GM21619 (cell line): ENCODE results near the gene ZNF771.
"Not testable (repeated sequence)": the region's sequence is repeated elsewhere in the genome, so short reads cannot be mapped to it uniquely, and the experiment has no call there.

Experiments used
- ATAC-seq: cut with Tn5 transposase; IDR thresholded peaks from one replicate; pipeline ENCODE4 v1.9.1; 2021; ENCODE audit not compliant: unreplicated experiment

Gene ZNF771

DNA sequence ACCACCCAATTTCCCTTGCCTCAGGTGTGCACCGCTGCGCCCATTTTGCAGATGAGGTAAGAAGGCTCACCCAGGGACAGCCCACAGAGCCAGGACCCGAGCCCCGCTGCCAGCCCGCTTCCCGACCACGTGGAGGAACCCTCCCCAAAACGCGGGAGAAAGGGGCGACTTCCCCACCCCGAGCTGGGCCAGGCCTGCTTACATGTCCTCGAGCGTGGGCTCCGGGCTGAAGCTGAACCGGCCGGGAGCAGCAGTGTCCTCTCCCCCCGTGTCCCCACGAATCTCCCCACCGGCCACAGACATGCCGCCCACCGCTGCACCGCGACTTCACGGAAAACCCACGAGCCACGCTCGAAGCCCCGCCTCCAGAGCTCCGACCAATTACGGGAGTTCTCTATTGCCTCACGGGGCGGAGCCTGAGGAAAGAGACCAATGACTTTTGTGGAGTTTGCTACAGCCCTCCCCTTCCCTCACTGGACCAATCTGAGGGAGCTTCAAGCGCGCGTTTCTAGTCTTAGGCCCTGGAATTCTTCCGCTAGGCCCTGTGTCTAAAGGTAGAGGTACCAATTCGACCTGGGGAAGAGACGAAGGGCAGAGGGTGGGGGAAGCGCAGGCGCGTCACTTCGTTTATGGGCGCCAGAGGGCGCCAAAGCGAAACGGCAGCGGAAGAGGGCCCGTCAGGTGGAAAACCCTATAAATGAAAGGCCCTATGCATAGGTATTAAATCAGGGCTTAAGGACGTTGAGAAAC is 22.4 kb downstream of the ZNF771 start, which contains the start of gene DCTPP1:
Gene DCTPP1 (minus strand): TSS at position 353 of the 750 bp plus-strand sequence. CDS start 50 bp downstream, at position 303.
- peak; percentile 90 for ATAC-seq

DNA sequence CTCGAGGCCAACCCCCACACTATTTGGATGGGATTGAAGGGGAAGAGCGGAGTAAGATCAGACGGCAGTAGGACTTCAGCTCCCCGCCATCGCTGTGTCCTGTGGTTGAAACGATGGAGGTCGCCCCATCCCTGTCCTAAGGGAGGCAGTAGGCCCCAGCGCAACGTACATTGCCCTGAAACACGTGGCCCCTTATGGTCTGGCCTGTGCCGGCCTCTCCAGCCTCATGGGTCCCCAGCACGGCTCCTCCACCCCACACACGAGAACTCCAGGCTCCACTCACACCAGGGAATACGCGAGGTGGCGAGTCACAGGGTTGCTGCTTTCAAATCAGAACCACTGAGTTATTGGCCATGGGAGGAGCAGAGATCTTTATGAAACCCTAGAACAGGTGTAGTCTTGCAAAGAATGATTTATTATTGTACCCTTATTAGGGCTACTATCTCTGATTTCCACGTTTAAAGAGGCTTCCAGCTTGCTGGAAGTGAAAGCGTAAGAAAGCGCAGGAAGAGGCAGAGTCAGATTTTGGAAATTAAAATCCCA is 23.1 kb downstream of the ZNF771 start:
- ATAC-seq = peak; percentile 22

DNA sequence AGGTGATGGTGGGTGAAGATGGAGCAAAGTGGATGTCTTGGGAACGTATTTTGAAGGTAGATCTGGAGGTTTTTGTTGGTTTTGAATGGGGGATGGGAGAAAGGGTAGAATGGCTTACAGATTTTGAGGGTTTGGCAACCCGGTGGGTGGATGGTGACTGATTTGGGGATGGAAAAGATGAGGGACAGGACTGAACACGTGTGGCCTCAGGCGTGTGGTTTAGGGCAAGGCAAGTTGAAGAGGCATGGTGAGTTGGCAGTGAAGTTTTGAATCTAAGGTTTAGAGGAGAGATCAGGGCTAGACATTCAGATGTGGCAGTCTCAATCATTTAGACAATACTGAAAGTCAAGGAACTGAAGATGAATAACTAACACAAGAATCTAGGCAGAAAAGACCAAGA is 27.4 kb downstream of the ZNF771 start:
- no peak for ATAC-seq

DNA sequence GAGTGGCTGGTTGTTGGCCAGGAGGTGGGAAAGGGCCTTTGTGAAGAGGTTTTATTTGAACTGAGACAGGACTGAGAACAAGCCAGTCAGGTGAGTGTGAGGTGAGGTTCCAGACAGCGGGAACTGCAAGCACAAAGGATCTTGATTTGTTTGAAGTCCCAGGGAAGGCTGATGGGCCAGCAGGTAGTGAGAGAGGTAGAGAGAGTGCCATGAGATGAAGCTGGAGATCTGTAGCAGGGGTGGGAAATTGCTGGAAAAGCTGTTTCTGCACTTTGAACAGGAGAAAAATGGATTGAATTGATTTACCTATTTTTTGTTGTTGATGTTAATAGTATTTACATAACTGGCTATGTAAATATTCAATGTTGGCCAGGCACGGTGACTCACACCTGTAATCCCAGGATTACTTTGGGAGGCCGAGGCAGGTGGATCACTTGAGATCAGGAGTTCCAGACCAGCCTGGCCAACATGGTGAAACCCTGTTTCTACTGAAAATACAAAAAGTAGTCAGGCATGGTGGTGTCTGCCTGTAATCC is 30.2 kb downstream of the ZNF771 start:
- ATAC-seq = no peak

DNA sequence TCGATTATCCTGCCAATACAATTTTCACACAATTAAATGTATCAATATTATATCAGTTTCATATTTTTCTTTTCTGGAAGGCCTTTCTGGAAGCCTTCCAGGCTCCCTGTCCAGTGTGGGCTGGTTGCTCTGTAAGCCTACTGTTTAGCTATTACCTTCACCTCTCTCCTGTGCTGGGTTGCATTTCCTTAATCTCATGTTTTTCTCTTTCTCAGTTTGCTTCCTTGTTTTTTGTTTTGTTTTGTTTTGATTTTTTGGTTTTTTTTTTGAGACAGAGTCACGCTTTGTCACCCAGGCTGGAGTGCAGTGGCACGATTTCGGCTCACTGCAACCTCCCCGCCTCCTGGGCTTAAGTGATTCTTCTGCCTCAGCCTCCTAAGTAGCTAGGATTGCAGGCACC is 31.4 kb downstream of the ZNF771 start:
- ATAC-seq = no peak

DNA sequence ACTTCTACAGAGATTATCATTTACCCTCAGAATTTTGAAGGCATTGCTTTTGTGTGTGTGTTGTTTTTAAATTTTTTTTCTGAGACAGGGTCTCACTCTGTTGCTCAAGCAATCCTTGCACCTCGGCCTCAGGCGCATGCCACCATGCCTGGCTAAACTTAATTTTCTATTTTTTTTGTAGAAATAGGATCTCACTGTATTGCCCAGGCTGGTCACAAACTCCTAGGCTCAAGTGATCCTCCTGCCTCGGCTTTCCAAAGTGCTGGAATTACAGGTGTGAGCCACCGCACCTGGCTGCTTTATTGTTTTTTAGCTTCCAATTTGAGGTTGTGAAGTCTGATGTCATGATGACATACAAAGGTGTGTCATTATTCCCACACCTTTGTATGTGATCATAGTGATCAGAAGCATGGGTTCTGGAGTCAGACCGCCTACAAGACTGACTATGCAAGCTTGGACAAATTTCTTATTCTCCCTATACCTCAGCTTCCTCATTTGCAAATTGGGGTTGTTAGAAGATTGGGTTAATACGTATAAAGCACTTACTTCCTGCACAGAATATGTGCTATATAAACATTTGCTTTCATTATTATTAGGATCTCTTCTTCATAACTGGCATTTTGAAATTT is 32.4 kb downstream of the ZNF771 start:
- ATAC-seq = no peak

DNA sequence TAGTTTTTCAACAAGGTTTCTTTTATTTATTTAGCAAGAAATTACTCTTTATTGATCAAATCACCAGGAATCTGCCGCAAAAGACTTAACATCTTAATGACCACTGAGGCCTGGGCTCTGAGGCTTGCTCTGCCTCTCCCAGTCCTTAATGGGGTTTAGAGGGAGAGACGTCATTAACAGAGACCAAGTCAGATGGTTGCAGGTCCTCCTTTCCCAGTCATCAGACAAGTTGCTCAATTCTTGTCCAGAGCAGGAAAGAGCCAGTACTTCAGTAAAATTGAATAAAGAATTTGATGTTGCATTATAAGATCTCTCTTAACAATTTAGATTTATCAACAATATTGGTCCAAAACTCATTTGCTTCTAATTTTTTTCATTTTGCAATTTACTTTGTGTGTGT is 36.2 kb downstream of the ZNF771 start:
- ATAC-seq = no peak

DNA sequence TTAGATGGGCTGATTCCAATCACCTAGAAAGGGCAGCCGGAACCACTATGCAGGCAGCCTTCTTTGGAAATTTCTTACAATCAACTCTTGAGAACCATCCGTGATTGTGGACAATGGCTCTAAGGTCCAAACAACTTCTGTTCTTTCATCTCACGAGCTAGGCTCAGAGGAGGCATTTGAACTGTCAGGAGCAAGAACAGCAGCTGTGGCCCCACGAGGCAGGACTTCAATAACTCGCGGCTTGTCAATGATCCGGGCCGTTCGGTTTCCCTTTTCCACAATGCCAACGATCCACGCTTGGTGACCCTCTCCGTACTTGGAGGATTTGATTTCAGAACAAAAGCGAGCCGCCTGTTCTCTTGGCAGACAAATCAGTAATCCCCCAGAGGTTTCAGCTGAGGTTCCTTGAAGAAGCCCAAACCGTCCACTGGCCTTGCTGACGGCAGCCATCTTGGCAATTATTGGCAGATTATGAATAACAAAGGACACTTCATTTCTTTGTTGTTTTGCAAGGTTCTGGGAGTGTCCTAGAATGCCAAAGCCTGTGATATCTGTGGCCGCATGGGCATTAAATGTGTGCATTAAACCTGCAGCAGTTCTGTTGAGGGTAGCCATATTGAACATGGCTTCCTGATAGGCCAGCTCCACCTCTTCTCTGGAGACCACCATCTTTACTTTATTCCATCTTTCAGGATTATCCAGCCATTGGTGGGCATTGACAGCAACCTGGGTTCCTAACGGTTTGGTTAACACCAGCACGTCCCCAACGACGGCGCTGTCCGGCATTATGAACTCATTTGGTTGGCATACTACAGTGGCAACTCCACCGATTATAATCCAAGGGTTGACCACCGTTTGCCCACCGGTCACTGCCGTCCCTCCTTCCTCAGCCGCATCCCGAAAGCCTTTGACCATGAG is 37.1 kb downstream of the ZNF771 start:
- no peak for ATAC-seq

DNA sequence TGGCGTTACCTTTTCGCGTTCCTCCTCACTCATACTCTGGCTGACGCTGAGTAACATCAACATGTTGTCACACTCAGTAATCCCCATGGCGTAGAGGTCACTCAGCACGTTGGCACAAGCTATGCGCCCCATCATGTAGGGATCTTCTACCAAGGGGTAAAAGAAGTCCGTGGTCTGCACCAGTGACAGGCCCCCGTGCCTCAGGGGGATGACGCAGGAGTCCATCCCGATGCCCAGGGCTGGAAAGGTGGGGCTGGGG is 37.7 kb downstream of the ZNF771 start:
- ATAC-seq = no peak

DNA sequence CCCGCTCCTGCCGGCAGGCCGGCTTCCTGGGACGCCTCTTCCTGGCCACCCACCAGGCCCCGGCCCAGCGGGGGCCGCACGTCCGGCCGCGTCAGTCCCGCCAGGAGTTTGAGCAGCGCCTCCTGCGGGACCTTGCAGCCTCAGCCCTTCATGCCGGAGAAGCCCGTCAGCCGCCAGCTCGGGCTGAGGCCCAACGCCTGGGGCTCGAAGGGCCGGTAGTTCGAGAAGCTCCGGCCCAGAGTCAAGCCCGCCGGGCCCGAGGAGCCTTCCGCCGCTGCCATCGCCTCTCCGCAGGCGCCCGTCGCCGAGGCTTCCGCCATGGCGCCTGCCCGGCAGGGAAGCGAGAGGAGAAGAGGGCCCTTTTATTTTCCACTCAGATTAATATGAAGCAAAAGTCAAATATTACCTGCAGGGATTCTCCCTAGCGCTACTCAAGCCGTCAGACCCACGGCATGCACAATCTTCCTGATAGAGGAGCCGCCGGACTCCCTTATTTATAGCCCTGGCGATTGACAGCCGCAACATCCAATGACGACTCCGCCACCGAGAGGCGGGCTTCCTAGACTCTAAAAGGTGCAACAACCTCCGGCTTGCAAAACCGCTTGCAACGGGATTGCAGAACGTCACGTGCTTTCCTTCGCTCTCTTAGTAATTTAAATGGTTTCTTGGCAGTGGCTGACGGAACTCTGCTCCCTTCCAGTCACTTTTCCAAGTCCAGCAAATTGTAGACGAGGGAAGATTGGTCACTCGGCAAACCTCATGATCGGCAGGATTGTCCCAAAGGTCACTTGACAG is 38.2 kb downstream of the ZNF771 start, which contains the start of gene SEPHS2:
Gene SEPHS2 (minus strand): TSS at position 467 of the 795 bp plus-strand sequence. CDS start 147 bp downstream, at position 320.
- ATAC-seq = peak; percentile 82

DNA sequence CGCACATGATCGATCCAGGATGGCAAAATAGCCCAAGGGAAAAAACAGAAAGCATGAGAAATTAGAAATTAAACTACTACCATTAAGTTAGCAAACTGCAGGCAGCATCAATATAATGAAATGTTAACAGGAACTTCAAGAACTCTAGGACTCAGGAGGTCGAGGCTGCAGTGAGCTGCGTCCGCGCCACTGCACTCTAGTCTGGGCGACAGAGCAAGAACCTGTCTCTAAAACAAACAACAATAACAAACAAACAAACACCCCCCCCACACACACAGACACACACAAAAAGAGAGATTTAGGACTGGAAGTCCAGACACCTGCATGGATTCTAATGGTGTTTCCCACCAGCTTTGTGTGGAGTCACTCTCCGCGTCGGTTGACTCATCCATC is 38.8 kb downstream of the ZNF771 start:
- no peak for ATAC-seq

DNA sequence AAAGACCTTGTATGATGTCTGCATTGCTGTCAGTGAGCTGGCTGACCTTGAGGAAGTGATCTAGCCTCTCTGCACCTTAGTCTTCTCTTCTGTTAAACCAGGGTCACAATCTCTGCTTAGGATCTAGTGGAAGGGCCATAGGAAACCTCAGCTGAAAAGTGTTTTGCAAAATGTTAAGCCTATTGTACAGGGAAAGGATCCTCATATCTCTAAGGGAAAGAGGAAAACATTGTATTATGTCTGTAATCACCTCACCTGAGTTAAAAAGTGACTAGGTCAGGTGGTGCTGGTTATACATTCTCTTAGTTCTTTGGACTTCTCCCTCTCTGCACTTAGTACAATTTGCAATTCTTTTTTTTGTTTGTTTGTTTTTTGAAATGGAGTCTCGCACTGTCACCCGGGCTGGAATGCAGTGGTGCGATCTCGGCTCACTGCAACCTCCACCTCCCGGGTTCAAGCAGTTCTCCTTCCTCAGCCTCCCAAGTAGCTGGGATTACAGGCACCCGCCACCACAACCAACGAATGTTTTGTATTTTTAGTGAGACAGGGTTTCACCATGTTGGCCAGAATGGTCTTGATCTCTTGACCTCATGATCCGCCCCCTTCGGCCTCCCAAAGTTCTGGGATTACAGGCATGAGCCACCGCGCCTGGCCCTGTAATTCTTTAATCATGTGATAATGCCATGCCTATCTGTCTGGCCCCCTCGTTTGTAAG is 40.3 kb downstream of the ZNF771 start:
- no peak for ATAC-seq

DNA sequence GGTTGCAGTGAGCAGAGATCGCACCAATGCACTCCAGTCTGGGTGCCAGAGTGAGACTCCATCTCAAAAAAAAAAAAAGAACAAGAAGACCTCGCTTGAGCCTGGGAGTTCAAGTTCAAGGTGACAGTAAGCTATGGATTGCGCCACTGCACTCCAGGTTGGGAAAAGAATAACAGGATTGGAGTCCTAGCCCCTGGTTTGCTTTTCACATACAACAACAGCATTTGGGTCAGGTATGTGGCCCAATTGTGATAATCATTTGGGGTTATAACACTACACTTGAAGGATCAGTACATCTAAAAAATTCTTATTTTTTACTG is 41.7 kb downstream of the ZNF771 start:
- no peak for ATAC-seq

DNA sequence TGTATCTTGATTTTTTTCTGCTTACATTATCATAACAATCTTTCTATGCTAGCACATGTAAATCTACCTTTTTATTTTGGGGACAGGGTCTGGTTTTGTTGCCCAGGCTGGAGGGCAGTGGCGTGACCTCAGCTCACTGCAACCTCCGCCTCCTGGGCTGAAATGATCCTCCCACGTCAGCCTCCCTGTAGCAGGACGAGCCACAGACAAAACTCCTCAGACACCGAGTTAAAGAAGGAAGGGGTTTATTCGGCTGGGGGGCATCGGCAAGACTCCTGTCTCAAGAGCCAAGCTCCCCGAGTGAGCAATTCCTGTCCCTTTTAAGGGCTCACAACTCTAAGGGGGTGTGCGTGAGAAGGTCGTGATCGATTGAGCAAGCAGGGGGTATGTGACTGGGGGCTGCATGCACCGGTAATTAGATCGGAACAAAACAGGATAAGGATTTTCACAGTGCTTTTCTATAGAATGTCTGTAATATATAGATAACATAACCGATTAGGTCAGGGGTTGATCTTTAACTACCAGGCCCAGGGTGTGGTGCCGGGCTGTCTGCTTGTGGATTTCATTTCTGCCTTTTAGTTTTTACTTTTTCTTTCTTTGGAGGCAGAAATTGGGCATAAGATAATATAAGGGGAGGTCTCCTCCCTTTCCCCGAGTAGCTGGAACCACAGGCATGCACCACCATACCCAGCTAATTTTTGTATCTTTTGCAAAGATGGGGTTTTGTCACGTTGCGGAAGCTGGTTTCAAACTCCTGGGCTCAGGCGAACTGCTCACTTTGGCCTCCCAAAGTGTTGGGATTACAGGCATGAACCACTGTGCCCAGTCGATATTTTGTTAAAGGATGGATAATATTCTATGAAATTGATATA is 45.5 kb downstream of the ZNF771 start:
- ATAC-seq = not testable (repeated sequence)

DNA sequence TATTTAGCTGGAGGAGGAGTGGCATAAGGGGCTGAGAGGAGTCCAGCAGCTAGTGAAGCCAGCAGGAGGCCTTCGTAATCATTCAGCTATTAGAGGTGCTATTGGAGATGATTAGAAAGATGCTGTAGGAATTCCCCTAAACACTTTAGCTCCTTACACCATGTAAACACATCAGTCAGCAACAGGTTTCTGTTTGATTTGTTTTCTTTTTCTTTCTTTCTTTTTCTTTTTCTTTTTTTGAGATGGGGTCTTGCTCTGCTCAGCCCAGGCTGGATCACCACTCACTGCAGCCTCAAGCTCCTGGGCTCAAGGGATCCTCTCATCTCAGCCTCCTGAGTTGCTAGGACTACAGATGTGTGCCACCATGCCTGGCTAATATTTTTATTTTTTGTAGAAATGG is 48.9 kb downstream of the ZNF771 start:
- no peak for ATAC-seq

DNA sequence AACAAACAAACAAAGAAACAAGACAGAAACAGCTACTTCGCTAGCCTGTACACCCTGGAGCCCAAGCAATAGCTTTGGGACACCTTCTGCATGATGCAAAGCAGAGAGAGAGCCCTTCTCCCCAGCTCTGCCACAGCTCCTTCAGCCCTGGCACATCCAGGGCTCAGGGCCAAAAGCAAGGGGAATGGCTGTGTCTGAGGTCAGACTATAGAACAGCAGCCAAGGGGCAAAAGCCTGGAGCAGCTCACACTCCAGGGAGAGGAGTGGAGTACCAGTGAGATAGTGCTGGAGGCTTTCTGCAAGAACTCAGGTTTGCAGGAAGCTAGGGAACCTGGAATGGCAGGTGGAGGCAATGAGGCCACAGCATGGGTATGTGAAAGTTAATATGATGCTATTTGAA is 49.9 kb downstream of the ZNF771 start:
- ATAC-seq = no peak

DNA sequence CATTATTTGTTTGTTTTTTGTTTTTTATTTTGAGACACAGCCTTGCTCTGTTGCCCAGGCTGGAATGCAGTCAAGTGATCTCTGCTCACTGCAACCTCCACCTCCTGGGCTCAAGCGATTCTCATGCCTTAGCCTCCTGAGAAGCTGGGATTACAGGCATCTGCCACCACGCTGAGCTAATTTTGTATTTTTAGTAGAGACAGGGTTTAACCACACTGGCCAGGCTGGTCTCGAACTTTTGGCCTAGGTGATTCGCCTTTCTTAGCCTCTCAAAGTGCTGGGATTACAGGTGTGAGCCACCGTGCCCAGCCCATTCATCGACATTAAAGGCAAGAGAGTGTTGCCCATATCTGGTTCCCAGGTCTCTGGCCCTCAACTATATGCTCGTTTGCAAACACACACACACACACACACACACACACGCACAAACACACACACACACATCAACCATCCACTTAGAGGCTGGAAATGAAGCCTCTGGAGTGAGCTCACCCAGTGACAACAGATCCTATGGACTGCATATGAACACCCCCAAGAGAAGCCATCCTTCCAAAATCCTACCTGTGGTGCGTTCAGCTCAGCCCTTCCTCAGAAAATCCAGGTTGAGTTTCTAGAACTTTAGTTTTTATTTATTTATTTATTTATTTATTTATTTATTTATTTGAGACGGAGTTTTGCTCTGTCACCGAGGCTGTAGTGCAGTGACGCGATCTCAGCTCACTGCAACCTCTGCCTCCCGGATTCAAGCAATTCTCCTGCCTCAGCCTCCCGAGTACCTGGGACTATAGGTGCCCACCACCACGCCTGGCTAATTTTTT is 50.5 kb downstream of the ZNF771 start:
- ATAC-seq = no peak
